Stimulated activated CD8-positive, alpha-beta memory T cell treated with anti-CD3 and anti-CD28 coated beads, Interleukin-15, amount 100 ng/mL, for 4 hours (primary cell): Measurements from ENCODE around the gene AKAP8L.

Source experiments
- DNase-seq, 2 donors: peaks; one replicate each; pipeline ENCODE4 v3.0.0-alpha.2; 2020; ENCODE audit warnings: low read depth in 2 of 2

AKAP8L gene

DNA sequence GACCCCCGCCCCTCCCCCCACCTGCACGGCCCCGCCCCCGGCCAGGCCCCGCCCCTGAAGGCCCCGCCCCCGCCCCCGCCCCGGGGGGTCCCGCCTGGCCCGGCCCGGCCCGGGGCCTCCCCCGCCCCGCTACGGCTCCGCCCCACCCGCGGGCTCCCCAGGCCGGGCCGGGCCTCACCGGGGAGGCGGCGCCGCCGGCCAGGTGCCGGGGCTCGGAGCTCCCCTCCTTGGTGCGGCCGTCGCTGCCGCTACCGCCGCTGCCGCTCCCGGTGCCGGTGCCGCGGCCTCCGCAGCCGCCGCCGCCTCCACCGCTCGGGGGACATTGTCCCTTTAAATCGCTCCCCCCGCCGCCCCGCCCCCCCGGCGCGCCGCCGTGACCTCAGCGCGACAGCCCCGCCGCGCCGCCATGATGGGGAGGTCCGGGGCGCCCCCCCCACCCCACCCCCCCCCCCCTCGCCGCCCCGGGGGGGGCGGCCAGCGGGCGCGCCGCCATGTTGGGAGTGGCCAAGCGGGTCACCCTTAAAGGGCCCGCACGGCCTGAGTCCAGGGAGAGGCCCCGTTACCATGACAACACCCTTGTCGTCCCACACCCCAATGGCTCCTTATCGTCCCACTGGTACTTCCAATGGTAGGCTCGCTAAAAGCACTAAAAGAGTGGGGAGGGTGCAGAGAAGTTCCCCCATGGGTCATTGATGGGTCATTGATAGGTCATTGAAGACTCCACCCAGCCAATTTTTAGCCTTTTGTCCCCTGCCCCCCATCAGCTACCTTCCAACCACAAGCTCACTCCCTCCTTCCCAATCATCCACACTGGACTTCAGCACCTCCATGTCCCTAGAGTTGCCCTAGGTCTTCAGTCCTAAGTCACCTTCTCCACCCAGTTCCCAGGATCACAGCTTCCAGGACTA is 31.1 kb upstream of the AKAP8L start, which contains the start of gene WIZ:
Gene WIZ, minus strand, starts transcription at position 337 of the 908 bp plus-strand sequence. CDS start 1,649 bp downstream, outside the sequence.
- peak; percentile 60 to 71 for DNase-seq

DNA sequence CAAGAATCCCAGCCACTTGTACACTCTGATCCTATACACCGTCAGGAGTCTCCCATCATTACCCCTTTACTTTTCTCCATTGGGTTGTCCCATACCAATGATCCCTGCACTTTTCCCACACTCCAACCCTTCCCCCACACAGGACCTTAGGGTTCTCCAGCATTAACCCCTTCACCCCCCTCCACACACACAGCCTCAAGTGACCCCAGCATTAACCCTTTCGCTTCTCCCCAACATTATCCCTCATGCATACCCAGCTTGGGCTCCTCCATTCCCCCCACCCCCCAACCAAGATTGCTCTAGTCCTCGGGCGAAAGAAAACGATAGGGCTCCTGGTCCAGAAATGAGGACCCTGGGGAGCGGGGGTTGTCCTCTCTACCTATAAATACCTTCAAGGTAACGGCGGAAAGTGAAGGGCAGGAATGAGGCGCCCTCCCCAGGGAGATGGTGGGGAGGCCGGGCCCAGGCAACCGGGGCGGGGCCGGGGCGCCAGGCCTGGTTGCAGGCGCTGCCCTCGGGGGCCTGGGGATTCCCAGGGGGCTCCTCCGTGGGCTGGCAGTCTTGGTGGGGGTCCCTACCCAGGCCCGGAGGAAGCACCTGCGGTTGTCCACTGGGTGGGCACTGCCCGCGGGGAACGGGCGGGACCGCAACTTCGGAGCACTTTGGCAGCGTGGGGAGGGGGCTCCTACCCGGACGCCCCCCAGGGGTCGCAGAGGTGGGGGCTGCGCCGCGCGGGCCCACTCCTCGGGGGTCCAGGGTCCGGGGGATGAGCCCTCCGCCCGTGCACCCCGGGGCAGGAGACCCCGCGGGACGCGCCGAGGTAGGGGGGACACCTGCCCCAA is 30.2 kb upstream of the AKAP8L start:
- DNase-seq, result no peak

DNA sequence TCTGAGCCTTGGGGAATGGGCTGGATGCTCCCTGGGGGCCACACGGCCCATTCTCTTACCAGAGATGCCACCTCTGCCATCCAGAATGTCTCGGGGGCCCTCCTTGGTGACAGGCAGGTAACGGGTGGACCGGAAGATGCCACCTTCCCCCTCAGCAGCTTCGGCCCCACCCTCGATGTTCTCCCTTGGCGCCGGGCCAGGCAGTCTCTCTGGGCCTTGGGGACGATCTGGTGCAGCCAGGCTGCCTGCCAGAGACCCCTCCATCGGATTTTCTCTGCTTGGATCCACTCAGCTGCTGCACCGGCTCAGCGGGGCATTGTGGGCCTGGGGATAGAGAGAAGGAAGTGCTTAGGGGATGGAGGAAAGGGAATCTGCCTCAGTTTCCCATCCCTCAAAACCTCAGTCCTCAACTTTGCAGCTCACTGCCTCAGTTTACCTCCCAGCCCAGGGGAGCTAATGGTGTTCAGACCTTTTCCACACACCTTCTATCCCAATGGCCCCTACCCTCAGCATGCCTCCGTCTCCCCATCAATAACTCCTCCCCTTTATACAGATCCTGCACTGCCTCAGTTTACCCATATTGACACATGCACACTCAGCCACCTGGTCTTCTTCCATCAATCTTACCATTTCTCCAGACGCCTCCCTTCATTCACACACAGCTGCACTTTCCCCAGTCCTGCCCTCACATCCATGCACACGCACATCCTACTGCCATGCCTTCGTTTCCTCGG is 29.4 kb upstream of the AKAP8L start:
- DNase-seq, result no peak

DNA sequence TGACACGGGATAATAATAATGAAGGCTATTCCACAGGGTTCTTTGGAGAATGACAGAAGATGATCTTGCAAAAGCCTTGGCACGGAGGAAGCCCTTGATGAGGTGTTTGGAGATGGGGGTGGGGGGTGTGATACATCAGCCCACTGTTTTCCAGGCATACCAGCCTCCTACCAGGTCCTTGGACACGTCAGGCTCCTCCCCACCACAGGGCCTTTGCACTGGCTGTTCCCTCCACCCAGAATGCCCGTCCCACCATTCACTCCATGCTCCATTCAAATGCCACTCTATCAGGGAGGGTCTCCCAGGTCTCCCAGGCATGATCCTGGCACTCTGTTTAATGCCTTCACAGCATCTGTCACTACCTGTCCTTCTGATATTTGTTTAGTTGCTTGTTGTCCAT is 28.3 kb upstream of the AKAP8L start:
- DNase-seq, result no peak

DNA sequence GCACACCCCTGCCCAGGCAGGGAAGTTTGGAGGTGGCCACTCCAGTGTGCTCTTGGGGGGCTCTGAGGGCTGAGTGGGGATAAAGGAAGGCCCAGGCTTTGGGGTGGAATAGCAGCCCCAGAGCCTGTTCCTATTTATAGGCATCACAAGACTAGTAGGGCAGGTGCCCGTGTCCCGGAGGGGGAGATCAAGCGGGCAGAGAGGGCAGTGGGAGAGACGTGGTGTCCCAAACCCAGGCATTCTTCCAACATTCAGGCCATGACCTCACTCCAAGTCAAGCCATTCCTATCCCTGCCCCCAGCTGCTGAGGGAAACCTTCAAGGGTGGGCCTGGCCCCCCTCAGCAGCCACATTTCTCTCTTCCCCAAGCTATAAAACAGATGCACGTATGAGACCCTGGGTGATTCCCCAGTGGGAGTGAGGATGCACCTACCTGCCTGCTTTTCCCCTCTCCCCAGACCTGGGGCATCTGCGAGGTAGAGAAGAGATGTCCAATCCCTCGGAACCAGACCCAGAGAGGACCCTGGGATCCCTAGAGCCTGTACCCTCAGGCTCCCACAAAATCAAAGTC is 27.1 kb upstream of the AKAP8L start:
- DNase-seq, result no peak

DNA sequence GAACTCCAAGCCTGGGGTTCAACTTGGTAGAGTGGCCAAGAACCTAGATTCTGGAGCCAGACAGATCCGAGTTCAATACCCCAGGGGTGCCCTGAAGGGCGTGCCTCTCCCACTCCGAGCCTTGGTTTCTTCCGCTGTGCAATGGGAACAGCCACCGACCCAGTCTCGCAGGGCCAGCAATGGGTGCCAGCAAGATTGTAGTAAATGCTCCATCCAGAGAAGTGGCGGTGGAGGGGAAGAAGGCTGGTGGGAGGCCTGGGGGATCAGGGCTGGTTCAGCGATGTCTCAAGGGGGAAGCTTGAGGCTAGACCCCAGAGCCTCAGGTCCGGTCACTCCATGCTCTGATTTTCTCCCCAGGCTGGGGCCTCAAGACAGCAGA is 26.4 kb upstream of the AKAP8L start:
- DNase-seq, result no peak

DNA sequence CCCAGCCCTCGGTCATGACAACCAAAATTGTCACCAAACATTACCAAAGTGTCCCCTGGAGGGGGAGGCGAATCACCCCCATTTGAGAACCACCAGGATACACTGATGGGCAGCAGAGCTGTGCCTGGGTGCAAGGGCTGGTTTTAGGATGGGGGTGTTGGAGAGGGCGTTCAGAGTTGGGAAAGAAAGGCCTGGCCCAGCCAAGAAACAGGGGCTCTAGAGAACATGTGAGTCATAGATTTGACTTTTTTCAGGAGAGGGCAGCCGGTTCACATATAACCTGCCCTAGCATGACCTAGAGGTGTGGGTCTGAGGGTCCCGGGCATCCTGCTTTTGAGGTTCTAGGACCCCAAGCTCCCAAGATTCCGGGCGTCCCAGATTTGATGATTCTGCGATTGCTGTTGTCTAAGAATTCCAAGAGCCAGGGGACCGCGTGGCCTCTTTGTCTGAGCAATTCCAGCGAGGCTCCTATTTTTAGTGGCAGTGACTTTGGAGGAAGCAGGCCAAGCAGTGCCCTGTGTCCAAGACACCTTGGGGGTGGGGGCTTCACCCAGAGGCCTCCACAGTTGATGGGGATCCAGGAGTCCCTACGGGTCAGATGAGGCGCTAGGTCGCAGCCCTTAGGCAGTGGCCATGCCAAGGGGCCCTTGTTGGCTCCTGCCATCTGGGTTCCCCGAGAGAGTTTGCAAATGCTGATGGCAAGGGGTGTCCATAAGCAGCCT is 25.9 kb upstream of the AKAP8L start:
- DNase-seq, result no peak

DNA sequence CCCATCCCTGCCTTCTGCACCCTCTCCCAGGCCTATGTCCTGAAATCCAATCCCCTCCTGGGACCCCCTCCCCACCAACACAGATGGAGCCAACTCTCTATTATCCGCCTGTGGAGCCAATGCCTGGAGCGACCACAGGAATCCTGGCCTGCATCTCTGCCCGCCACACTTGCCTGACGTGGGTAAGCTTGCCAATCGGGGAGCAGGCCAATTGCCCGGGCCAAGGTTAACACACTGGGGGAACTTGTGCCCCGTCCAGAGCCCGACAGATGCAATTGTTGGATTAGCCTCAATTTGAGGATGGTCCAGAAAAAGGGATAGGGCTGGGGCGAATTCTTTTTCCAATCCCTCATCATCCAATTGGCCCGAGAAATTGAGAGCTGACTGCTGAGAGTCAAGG is 25.1 kb upstream of the AKAP8L start:
- no peak for DNase-seq

DNA sequence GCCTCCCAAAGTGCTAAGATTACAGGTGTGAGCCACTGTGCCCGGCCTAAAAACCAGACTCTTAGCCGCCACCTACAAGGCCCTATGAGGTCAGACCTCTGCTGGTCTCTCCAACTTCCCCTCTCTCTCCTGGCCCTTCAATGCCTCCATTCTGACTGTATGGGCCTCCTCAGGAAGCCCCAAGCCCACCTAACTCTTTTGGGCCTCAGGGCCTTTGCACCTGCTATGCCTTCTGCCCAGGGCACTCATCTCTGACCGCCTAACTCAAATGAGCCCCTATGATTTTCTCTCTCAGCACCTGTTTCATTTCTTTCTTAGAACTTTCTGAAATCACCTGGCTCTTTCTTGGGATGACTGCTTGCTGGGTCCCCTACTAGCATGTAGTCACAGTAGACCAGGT is 24.5 kb upstream of the AKAP8L start:
- DNase-seq, result no peak

DNA sequence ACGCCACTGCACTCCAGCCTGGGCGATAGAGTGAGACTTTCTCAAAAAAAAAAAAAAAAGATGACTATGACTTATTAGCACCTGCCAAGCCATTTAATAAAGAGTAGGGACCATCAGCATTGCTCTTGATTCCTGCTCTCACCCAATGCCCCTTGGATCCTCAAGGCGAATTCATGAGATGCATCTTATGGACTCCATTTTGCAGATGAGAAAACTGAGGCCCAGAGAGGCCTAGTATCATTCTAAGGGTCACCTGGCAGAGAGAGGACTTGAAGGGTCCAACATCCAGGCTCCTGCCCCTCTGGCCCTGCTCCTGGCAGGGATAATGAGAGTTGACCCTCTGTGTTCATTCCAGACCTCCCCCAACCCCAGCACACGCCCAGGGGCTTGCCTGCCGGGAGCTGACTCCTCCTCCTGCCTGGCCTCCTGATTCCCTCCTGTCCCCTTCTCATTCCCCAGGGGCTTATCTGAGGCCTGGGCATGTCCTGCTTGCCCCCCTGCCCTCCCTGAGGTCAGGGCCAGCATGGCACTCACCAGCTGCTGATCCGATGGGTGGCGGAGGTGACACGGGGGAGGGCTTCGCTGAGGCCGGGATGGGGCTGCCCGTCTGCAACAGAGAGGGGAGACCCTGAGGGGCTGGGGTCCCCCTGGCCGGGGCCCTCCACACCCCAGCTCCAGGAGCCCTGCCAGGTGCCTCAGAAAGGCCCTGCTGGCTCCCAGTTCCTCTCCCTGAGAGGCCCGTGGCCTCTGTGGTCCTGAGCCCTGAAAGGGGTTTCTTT is 23.5 kb upstream of the AKAP8L start:
- no peak for DNase-seq

DNA sequence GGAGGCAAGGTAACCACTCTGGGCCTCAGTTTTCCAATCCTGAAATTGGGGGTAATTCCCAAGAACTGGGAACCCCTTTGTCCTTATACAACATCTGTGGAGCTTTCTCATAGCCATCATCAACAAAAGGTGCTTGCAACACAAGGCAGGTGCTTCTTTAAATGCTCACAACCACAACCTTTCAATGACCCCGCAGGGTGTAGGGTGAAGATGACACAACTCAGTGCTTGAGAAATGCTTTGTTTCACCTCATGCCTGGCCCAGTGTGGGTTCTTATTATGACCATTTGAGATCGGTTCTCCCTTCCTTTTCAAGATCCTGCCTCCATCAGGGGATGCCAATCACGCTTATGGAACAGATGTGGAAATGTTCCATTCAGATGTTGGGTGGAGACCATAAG is 22.5 kb upstream of the AKAP8L start:
- DNase-seq, result no peak

DNA sequence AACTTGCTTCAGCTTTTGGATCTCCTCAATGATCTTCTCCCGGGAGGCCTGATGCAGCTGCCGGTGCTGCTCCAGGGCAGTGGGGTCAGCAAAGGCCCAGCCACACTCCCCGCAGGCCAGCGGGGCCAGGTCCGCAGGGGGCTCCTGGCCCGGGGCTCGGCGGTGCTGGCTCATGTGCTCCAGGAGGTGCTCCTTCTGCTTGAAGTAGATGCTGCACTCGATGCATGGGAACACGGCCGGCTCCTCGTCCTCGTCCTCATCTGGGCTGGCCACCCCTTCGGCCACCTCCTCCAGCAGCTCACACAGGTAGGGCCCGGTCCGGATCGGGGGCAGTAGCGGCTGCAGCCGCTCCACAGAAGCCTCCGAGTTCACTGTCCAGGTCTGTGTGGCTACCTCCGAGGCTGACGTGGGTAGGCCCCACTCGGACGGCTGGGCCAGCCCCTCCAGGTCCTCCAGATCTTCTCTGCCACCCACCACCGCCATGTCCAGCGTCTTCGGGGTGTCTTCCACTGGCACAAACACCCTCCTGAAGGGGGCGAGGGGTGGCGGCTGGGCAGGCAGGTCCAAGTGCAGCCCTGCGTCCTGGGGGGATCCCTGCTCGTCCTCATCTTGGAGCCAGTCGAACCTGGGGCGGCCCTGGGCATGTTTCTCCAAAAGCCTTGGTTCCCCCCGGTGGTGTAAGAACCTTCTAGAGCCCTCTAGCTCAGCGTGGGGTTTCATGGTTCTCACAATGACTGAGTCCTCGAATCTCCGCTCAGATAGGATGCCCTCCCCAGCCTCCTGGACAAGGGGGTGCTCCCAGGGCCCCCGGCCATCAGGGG is 21.2 kb upstream of the AKAP8L start:
- no peak for DNase-seq

DNA sequence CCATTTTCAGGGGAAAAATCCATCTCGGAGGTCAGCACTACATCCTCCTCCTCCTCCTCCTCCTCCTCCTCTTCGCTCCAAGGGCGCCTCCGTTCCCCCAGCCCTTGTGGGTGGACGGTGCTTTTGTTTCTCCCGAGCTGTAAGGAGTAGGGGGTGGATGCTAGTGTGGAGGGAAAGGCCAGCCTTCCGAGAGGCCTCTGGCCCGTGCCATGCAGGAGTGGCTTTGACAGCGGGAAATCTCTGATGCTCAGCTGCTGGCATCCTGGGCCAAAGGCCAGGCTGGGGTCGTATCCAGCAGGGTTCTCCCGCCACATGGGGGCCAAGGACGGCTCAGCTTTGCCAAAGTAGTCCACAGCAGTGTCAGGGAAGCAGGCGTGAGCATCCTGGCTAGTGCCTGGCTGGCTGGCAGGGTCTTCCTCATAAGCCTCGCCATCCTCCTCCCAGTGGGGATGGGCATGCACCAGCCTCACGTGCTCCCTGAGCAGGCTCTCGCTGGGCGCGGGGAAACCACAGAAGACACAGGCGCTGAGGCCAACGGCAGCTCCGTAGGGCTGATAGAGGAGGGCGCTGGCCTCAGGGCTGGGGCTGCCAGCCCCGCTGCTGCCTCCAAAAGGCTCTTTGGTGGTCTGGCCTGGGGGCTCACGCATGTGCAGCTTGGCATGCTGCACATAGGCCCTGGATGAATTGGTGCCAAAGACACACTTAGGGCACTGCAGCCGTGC is 20.5 kb upstream of the AKAP8L start:
- DNase-seq, result no peak

DNA sequence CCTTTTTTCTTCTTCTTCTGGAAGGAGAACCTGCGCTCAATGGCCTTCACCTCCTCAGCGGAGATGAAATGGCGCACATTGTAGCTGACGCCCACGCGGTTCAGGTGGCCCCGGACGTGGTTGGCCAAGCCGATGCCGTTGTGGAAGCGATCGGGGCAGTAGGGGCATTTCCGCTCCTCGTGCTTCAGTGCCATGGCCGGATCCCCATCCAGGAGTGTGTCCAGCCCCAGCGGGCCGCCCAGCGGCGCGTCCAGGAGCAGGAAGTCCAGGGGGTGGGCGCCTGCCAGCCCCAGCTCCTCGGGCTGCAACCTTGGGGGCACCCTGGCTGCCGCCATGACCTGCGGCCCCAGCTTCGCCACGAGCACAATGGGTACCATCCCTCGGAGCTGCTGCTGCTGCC is 19.8 kb upstream of the AKAP8L start:
- no peak for DNase-seq

DNA sequence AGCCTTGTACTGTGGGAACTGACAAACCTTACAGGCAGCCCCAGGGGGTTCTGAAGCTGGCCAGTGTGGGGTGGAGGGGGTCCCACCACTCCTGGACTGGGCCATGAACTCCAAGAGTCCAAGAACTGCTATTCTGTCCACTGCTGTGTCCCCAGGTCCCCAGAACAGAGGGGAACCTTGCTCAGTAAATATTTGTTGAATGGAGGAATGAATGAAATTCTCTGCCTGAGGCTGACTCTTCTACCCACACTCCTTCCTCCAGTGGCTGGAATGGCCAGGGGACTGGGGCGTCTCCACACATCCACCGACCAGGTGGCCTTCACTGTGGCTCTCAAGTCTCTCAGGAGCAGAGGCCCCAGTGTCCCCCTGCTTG is 19.3 kb upstream of the AKAP8L start:
- DNase-seq, result no peak

DNA sequence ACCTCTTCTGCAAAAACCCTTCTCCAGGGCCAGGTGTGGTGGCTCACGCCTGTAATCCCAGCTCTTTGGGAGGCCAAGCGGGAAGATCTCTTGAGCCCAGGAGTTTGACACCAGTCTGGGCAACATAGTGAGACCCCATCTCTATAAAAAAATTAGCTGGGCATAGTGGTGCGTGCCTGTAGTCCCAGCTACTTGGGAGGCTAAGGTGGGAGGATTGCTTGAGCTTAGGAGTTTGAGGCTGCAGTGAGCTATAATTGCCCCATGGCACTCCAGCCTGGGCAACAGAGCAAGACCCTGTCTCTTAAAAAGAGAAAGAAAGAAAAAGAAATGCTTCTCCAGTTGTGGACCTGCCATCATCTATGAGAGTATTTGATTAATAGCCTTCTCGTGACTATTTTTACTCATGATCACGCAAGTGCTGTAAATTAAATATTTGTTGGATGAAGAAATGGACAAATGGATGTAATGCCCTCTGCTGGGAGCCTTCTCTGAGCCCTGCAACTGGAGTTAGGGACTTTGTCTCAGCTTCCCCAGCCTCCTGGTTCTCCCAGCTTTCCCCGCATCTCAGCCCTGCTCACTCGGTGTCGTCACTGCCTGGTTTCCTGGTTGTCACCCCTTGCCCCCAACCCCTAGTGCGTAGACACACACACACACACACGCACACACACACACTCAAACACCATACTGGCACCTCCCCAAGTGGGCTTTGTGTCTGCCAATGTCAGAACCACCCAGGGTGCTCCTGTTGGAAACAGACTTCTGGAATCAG is 18.8 kb upstream of the AKAP8L start:
- no peak for DNase-seq

DNA sequence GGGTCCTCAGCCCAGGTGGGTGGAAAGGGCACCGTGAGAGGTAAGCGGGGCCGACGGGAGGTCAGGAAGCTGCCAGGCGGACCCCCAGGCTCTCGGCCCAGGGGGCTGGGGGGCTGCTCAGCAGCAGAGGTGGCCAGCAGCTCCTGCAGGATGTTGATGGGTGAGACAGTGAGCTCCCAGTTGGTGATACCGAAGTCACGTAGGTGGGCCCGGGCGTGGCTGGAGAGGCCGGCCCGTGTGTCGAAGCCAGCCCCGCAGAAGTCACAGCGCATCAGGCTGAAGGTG is 18.0 kb upstream of the AKAP8L start:
- DNase-seq, result no peak
